GM06990 (cell line): ENCODE results near the gene GPR139.

ENCODE experiments used
- DNase-seq: peaks from one replicate; pipeline ENCODE4 v3.0.0-alpha.2; 2011; ENCODE audit not compliant: insufficient read length; ENCODE audit errors: extremely low read depth
- H3K27me3 ChIP-seq: replicated peaks from 2 replicates; pipeline ENCODE4 v1.6.0; 2011; ENCODE audit warnings: low read length; ENCODE audit not compliant: control insufficient read depth, insufficient read depth
- H3K36me3 ChIP-seq: 2 replicates; pipeline ENCODE4 v1.5.1; 2011; ENCODE audit warnings: low read length; ENCODE audit not compliant: control insufficient read depth, insufficient read depth
- H3K4me3 ChIP-seq: replicated peaks from 2 replicates; pipeline ENCODE4 v1.5.1; 2011; ENCODE audit warnings: low read depth, mild to moderate bottlenecking, control low read depth, low read length
- CTCF ChIP-seq: IDR thresholded peaks from 2 replicates; pipeline ENCODE4 v1.5.1; 2011; ENCODE audit warnings: low read length, control low read depth, mild to moderate bottlenecking, inconsistent platforms; ENCODE audit not compliant: insufficient read depth, poor library complexity, severe bottlenecking

The GPR139 gene

GRCh38 chr16:20104563-20105183 lies 31.0 kb upstream of the GPR139 start:
- Histone ChIP-seq H3K36me3 (no peaks in the 10 kb centered on the region), H3K4me3 (no peak overlapping the region), H3K27me3 (no peaks in the 10 kb centered on the region)
- no peak for DNase-seq
- no peak for TF ChIP-seq CTCF

- no peak for TF ChIP-seq CTCF
- Histone ChIP-seq H3K36me3 (no peaks in the 10 kb centered on the region), H3K27me3 (no peaks in the 10 kb centered on the region), H3K4me3 (no peak overlapping the region)
- no peak for DNase-seq
These were observed 28.8 kb upstream of the GPR139 start for GRCh38 chr16:20102521-20102920.

GRCh38 chr16:20102021-20102420 lies 28.3 kb upstream of the GPR139 start:
- Histone ChIP-seq H3K4me3 (no peak overlapping the region), H3K27me3 (no peaks in the 10 kb centered on the region), H3K36me3 (no peaks in the 10 kb centered on the region)
- no peak for TF ChIP-seq CTCF
- no peak for DNase-seq

GRCh38 chr16:20099375-20099774 lies 25.7 kb upstream of the GPR139 start:
- Histone ChIP-seq H3K4me3 (no peak overlapping the region), H3K36me3 (no peaks in the 10 kb centered on the region), H3K27me3 (no peaks in the 10 kb centered on the region)
- no peak for TF ChIP-seq CTCF
- no peak for DNase-seq

GRCh38 chr16:20094157-20094556 lies 20.5 kb upstream of the GPR139 start:
- no peak for DNase-seq
- H3K27me3 ChIP-seq: no peaks in the 10 kb centered on the region
- TF ChIP-seq CTCF: no peak
- H3K36me3 ChIP-seq: no peaks in the 10 kb centered on the region
- H3K4me3 ChIP-seq: no peak overlapping the region
